GM23338 (cell line): Measurements from ENCODE around the gene YPEL5. TPM values are rescaled to one million over a fixed set of nuclear protein-coding genes. Genes with fewer than 3 reads are reported as not detected.

Experiments used
- ATAC-seq: fragments of 200-7000 bp; cut with Tn5 transposase; 3 replicates; pipeline ENCODE4 v1.9.1; 2020
- DNase-seq: peaks from one replicate; pipeline ENCODE4 v3.0.0-alpha.2; 2015; ENCODE audit warnings: low spot score
- H2AFZ ChIP-seq: fragments of 200-600 bp; sonication (generic); 2 replicates; pipeline ENCODE4 v1.8.0; 2016; ENCODE audit warnings: antibody characterized with exemption, mild to moderate bottlenecking, moderate library complexity
- H3F3A ChIP-seq: fragments of 200-600 bp; sonication (generic); replicated peaks from 2 replicates; pipeline ENCODE4 v1.8.0; 2017; ENCODE audit warnings: antibody characterized with exemption, mixed run types, low read depth
- H3K27ac ChIP-seq: fragments of 200-600 bp; sonication (generic); 2 replicates; pipeline ENCODE4 v1.6.1; 2016; ENCODE audit warnings: low read depth
- H3K27me3 ChIP-seq: fragments of 200-600 bp; sonication (generic); 2 replicates; pipeline ENCODE4 v1.8.0; 2016; ENCODE audit warnings: mild to moderate bottlenecking, mixed run types, moderate library complexity; ENCODE audit not compliant: insufficient read depth
- H3K36me3 ChIP-seq: fragments of 200-600 bp; sonication (generic); 2 replicates; pipeline ENCODE4 v1.8.0; 2016; ENCODE audit warnings: mild to moderate bottlenecking; ENCODE audit not compliant: insufficient read depth
- H3K4me1 ChIP-seq: fragments of 200-600 bp; sonication (generic); 2 replicates; pipeline ENCODE4 v1.8.0; 2016; ENCODE audit warnings: mild to moderate bottlenecking, moderate library complexity; ENCODE audit not compliant: insufficient read depth
- H3K4me2 ChIP-seq: fragments of 200-600 bp; sonication (generic); 2 replicates; pipeline ENCODE4 v1.7.1; 2017; ENCODE audit warnings: mixed run types
- H3K4me3 ChIP-seq: fragments of 200-600 bp; sonication (generic); 2 replicates; pipeline ENCODE4 v1.6.1; 2016; ENCODE audit warnings: mixed run types
- H3K79me2 ChIP-seq: fragments of 200-600 bp; sonication (generic); replicated peaks from 2 replicates; pipeline ENCODE4 v1.8.0; 2017; ENCODE audit warnings: mild to moderate bottlenecking; ENCODE audit not compliant: insufficient read depth
- H3K9me2 ChIP-seq: fragments of 200-600 bp; sonication (generic); 2 replicates; pipeline ENCODE4 v1.8.0; 2017; ENCODE audit not compliant: insufficient read depth
- H4K20me1 ChIP-seq: fragments of 200-600 bp; sonication (generic); replicated peaks from 2 replicates; pipeline ENCODE4 v1.8.0; 2017; ENCODE audit warnings: mild to moderate bottlenecking; ENCODE audit not compliant: insufficient read depth
- H3K27ac Mint-ChIP-seq: 2 replicates; pipeline ENCODE4 v1.8.0; 2020; ENCODE audit warnings: inconsistent platforms, mild to moderate bottlenecking, moderate library complexity, mixed read lengths
- H3K27me3 Mint-ChIP-seq: 3 replicates; pipeline ENCODE4 v1.8.0; 2022; ENCODE audit warnings: low read depth, mild to moderate bottlenecking, moderate library complexity, mixed read lengths, inconsistent platforms; ENCODE audit not compliant: insufficient read depth, poor library complexity
- H3K36me3 Mint-ChIP-seq: 3 replicates; pipeline ENCODE4 v1.8.0; 2021; ENCODE audit warnings: low read depth, mild to moderate bottlenecking, inconsistent platforms, moderate library complexity, mixed read lengths
- H3K4me1 Mint-ChIP-seq: 3 replicates; pipeline ENCODE4 v1.8.0; 2020; ENCODE audit warnings: mild to moderate bottlenecking, inconsistent platforms, mixed read lengths
- H3K4me3 Mint-ChIP-seq: 3 replicates; pipeline ENCODE4 v1.8.0; 2021; ENCODE audit warnings: moderate library complexity, mild to moderate bottlenecking, inconsistent platforms, mixed read lengths
- H3K9me3 Mint-ChIP-seq: 3 replicates; pipeline ENCODE4 v1.8.0; 2020; ENCODE audit warnings: moderate library complexity, mild to moderate bottlenecking, inconsistent platforms, mixed read lengths
- ETS1 ChIP-seq: IDR thresholded peaks from 2 replicates; pipeline ENCODE4 v1.6.1; 2016; ENCODE audit warnings: antibody characterized with exemption
- EZH2 ChIP-seq: fragments of 200-600 bp; sonication (generic); IDR thresholded peaks from one replicate; pipeline ENCODE4 v1.8.0; 2017; ENCODE audit warnings: antibody characterized with exemption, mild to moderate bottlenecking, low read depth; ENCODE audit not compliant: unreplicated experiment
- NANOG ChIP-seq: IDR thresholded peaks from 2 replicates; pipeline ENCODE4 v1.6.1; 2016; ENCODE audit warnings: antibody characterized with exemption, borderline replicate concordance
- STAT1 ChIP-seq: IDR thresholded peaks from one replicate; pipeline ENCODE4 v1.6.1; 2016; ENCODE audit warnings: antibody characterized with exemption; ENCODE audit not compliant: unreplicated experiment
- ZNF114 ChIP-seq: fragments of 250-450 bp; sonication (Bioruptor Pico); IDR thresholded peaks from 2 replicates; pipeline ENCODE4 v1.5.0; 2020; ENCODE audit warnings: mild to moderate bottlenecking, moderate library complexity
- ZNF331 ChIP-seq: fragments of 250-450 bp; sonication (Bioruptor Pico); IDR thresholded peaks from 2 replicates; pipeline ENCODE4 v1.5.0; 2020; ENCODE audit warnings: low read depth, mild to moderate bottlenecking, moderate library complexity
- ZNF462 ChIP-seq: fragments of 250-450 bp; sonication (Bioruptor Pico); IDR thresholded peaks from 2 replicates; pipeline ENCODE4 v1.5.0; 2020; ENCODE audit warnings: mild to moderate bottlenecking, moderate library complexity
- polyA plus RNA-seq: library from polyadenylated mRNA; unstranded; fragments of >200 nt; fragmentation: Nextera tagmentation; extraction: Ambion mirVana; gene quantifications from 2 replicates; pipeline ENCODE4 v1.2.1, GENCODE V29; 2016
- total RNA-seq: library from RNA; depleted of rRNA; stranded (reverse); fragments of >200 nt; shearing (Covaris generic); gene quantifications from 2 replicates; pipeline ENCODE4 v1.2.3, GENCODE V29; 2014

Gene YPEL5
- total and polyA plus RNA-seq, 2 experiments from 2014 or later: 24.9 to 31.1 TPM

GRCh38 chr2:30165617-30166016 is 18.8 kb downstream of the YPEL5 start (continued):
- TF ChIP-seq ZNF462 (CRISPR knock-in tag) (no peak), STAT1 (no peak), EZH2 (no peak)

- Mint-ChIP-seq H3K27ac (no peak overlapping the region), H3K27me3 (peaks cover 2% of the 10 kb centered on the region)
- DNase-seq: no peak
- TF ChIP-seq NANOG: no peak
- no peak for TF ChIP-seq EZH2
- no peak for TF ChIP-seq ZNF114 (CRISPR knock-in tag)
- no peak for TF ChIP-seq ZNF331 (CRISPR knock-in tag)
- no peak for TF ChIP-seq ZNF462 (CRISPR knock-in tag)
- TF ChIP-seq ETS1: no peak
- no peak for TF ChIP-seq STAT1
Measured at GRCh38 chr2:30172627-30173026, 25.8 kb downstream of the YPEL5 start.

More at GRCh38 chr2:30172627-30173026, 25.8 kb downstream of the YPEL5 start:
- H3K9me3 Mint-ChIP-seq: no peaks in the 10 kb centered on the region
- Histone ChIP-seq H3K79me2 (no peaks in the 10 kb centered on the region), H3K27ac (no peak overlapping the region), H3K4me3 (no peak overlapping the region), H3K27me3 (no peaks in the 10 kb centered on the region), H3F3A (no peaks in the 10 kb centered on the region), H2AFZ (no peak overlapping the region), H3K9me2 (peaks cover 1% of the 10 kb centered on the region; the same call in 1 of the 2 replicates), H4K20me1 (no peaks in the 10 kb centered on the region), H3K36me3 (no peaks in the 10 kb centered on the region), H3K4me1 (no peaks in the 10 kb centered on the region), H3K4me2 (no peak overlapping the region)
- no peaks in the 10 kb centered on the region for H3K36me3 Mint-ChIP-seq
- H3K4me3 Mint-ChIP-seq: no peak overlapping the region
- H3K4me1 Mint-ChIP-seq: no peaks in the 10 kb centered on the region
- no peak for ATAC-seq
